ENCODE measurements around the gene MYCT1.

The MYCT1 gene

GRCh38 chr6:152746172-152746553 lies 48.5 kb downstream of the MYCT1 start:
- no peak overlapping the region for H3K9ac ChIP-seq (ENCODE audit: low read depth, low read length)
- no peaks in the 10 kb centered on the region for H3K4me1 ChIP-seq (ENCODE audit: insufficient read depth, low read length)
- H3K9me3 ChIP-seq (ENCODE audit: control insufficient read depth, insufficient read depth, low read length), result no peaks in the 10 kb centered on the region
- H3K36me3 ChIP-seq (ENCODE audit: insufficient read depth, low read length), result no peaks in the 10 kb centered on the region

GRCh38 chr6:152748843-152749242 lies 51.1 kb downstream of the MYCT1 start:
- no peaks in the 10 kb centered on the region for H3K4me1 ChIP-seq (ENCODE audit: insufficient read depth, low read length)

GRCh38 chr6:152749336-152749735 lies 51.6 kb downstream of the MYCT1 start:
- Histone ChIP-seq H3K9ac (ENCODE audit: low read depth, low read length) (no peak overlapping the region), H3K9me3 (ENCODE audit: control insufficient read depth, insufficient read depth, low read length) (no peaks in the 10 kb centered on the region), H3K36me3 (ENCODE audit: insufficient read depth, low read length) (no peaks in the 10 kb centered on the region), H3K4me1 (ENCODE audit: insufficient read depth, low read length) (no peaks in the 10 kb centered on the region)

More at GRCh38 chr6:152748843-152749242, 51.1 kb downstream of the MYCT1 start:
- Histone ChIP-seq H3K9ac (ENCODE audit: low read depth, low read length) (no peak overlapping the region), H3K36me3 (ENCODE audit: insufficient read depth, low read length) (no peaks in the 10 kb centered on the region), H3K9me3 (ENCODE audit: control insufficient read depth, insufficient read depth, low read length) (no peaks in the 10 kb centered on the region)

- Histone ChIP-seq H3K4me1 (ENCODE audit: insufficient read depth, low read length) (no peaks in the 10 kb centered on the region), H3K9me3 (ENCODE audit: control insufficient read depth, insufficient read depth, low read length) (no peaks in the 10 kb centered on the region), H3K9ac (ENCODE audit: low read depth, low read length) (no peak within 1 kb of the TSS), H3K36me3 (ENCODE audit: insufficient read depth, low read length) (no peaks in the 10 kb centered on the region)
These were observed 53.0 kb downstream of the MYCT1 start, which contains the start of gene VIP for GRCh38 chr6:152750694-152751093. Gene VIP, plus strand, starts transcription at chr6:152750797. Its CDS starts 1,381 bp downstream, at chr6:152752178.

GRCh38 chr6:152765331-152765730 lies 67.6 kb downstream of the MYCT1 start:
- Histone ChIP-seq H3K4me1 (ENCODE audit: insufficient read depth, low read length) (no peaks in the 10 kb centered on the region), H3K9me3 (ENCODE audit: control insufficient read depth, insufficient read depth, low read length) (no peaks in the 10 kb centered on the region)

GRCh38 chr6:152769159-152769558 lies 71.5 kb downstream of the MYCT1 start:
- H3K36me3 ChIP-seq (ENCODE audit: insufficient read depth, low read length), result no peaks in the 10 kb centered on the region
- H3K4me1 ChIP-seq (ENCODE audit: insufficient read depth, low read length), result no peaks in the 10 kb centered on the region
- H3K9ac ChIP-seq (ENCODE audit: low read depth, low read length), result no peak overlapping the region
- H3K9me3 ChIP-seq (ENCODE audit: control insufficient read depth, insufficient read depth, low read length), result no peaks in the 10 kb centered on the region

More at GRCh38 chr6:152765331-152765730, 67.6 kb downstream of the MYCT1 start:
- Histone ChIP-seq H3K9ac (ENCODE audit: low read depth, low read length) (no peak overlapping the region), H3K36me3 (ENCODE audit: insufficient read depth, low read length) (no peaks in the 10 kb centered on the region)

GRCh38 chr6:152769993-152770392 lies 72.3 kb downstream of the MYCT1 start:
- Histone ChIP-seq H3K9ac (ENCODE audit: low read depth, low read length) (no peak overlapping the region), H3K4me1 (ENCODE audit: insufficient read depth, low read length) (no peaks in the 10 kb centered on the region), H3K36me3 (ENCODE audit: insufficient read depth, low read length) (no peaks in the 10 kb centered on the region), H3K9me3 (ENCODE audit: control insufficient read depth, insufficient read depth, low read length) (no peaks in the 10 kb centered on the region)

GRCh38 chr6:152771061-152771687 lies 73.5 kb downstream of the MYCT1 start:
- Histone ChIP-seq H3K9ac (ENCODE audit: low read depth, low read length) (no peak overlapping the region), H3K36me3 (ENCODE audit: insufficient read depth, low read length) (no peaks in the 10 kb centered on the region), H3K4me1 (ENCODE audit: insufficient read depth, low read length) (no peaks in the 10 kb centered on the region), H3K9me3 (ENCODE audit: control insufficient read depth, insufficient read depth, low read length) (no peaks in the 10 kb centered on the region)

Measured in ES-I3 (cell line).